ENCODE measurements around the gene SLC7A1. TPM values are rescaled to one million over a fixed set of nuclear protein-coding genes. Genes with fewer than 3 reads are reported as not detected.

The SLC7A1 gene
- total and polyA plus RNA-seq, 2 experiments from 2014 or later: 10.1 to 16.2 TPM

- H3K4me3 ChIP-seq: no peak overlapping the region
- 88% methylated on average over 8 of the region's 8 CpGs for WGBS (ENCODE audit: low lambda C conversion rate, missing lambda C conversion rate)
- no peak for TF ChIP-seq CTCF (IDR thresholded peaks at IDR 0.05; ENCODE audit: poor library complexity)
- TF ChIP-seq EZH2phosphoT487 (IDR thresholded peaks at IDR 0.05; ENCODE audit: low read depth, severe bottlenecking, unreplicated experiment): no peak
- no peak for TF ChIP-seq EZH2 (IDR thresholded peaks at IDR 0.05; ENCODE audit: borderline replicate concordance)
- H4K20me1 ChIP-seq (ENCODE audit: insufficient read depth, poor library complexity, severe bottlenecking): peaks cover 35% of the 10 kb centered on the region
- no peaks in the 10 kb centered on the region for H3K9me3 ChIP-seq (ENCODE audit: low read depth)
- H3K36me3 ChIP-seq (replicated peaks; ENCODE audit: insufficient read depth, low read depth): no peaks in the 10 kb centered on the region
- no peaks in the 10 kb centered on the region for H3K4me1 ChIP-seq (ENCODE audit: insufficient read depth)
- H3K27ac ChIP-seq: no peak overlapping the region
- H2AFZ ChIP-seq: no peak overlapping the region
- no peak overlapping the region for H3K4me2 ChIP-seq
- H3K27me3 ChIP-seq: no peaks in the 10 kb centered on the region
- no peak for DNase-seq (ENCODE audit: low spot score)
- no peaks in the 10 kb centered on the region for H3K9me2 ChIP-seq (replicated peaks; ENCODE audit: insufficient read depth)
- peaks cover 79% of the 10 kb centered on the region for H3K79me2 ChIP-seq
Observed at GRCh38 chr13:29579094-29579493, 16.4 kb downstream of the SLC7A1 start.

DNA sequence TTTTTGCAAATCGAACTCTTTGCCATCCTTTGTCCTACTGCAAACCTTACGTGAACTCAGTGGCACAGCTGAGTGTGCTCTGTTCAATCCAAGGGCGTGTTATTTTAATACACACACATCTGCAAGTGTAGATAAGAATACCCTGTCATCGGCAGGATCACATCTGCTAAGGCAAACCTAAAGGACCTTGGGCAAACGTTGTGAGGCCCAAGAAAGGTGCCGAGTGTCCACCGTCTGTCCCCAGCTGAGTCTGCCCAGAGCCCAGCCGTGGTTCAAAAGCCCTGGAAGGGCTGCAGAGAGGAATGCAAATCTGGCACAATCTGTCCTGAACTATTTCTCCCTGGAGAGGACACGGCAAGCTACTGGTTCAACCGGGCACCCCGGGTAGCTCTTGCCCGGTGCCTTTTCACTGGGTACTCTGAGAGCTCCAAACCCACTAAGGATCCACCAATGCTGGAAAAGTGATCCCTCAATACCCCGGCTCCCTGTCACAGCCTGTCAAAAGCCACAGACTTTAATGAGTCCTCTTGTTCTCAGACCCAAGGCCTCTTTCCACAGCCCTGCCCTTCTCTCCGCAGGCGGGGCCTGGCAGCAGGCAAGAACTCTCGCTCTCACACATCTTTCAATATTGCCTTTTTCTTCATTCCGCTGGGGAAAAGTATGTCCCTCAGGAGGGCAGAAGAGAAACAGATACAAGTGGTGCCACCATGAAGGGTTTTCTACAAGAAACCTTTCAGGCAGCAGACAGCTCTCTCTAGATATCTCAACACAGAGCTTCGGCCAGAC, 17.0 kb downstream of the SLC7A1 start:
- Histone ChIP-seq H3K9me2 (replicated peaks; ENCODE audit: insufficient read depth) (no peaks in the 10 kb centered on the region), H2AFZ (no peak overlapping the region), H4K20me1 (ENCODE audit: insufficient read depth, poor library complexity, severe bottlenecking) (peaks cover 34% of the 10 kb centered on the region), H3K27ac (no peak overlapping the region), H3K9me3 (ENCODE audit: low read depth) (no peaks in the 10 kb centered on the region), H3K4me1 (ENCODE audit: insufficient read depth) (no peaks in the 10 kb centered on the region), H3K4me3 (no peak overlapping the region), H3K27me3 (no peaks in the 10 kb centered on the region), H3K4me2 (no peak overlapping the region), H3K36me3 (replicated peaks; ENCODE audit: insufficient read depth, low read depth) (no peaks in the 10 kb centered on the region), H3K79me2 (peaks cover 79% of the 10 kb centered on the region)
- TF ChIP-seq EZH2phosphoT487 (IDR thresholded peaks at IDR 0.05; ENCODE audit: low read depth, severe bottlenecking, unreplicated experiment): no peak
- TF ChIP-seq CTCF (IDR thresholded peaks at IDR 0.05; ENCODE audit: poor library complexity): no peak
- no peak for TF ChIP-seq EZH2 (IDR thresholded peaks at IDR 0.05; ENCODE audit: borderline replicate concordance)
- WGBS (ENCODE audit: low lambda C conversion rate, missing lambda C conversion rate): 85% methylated on average over 18 of the region's 18 CpGs
- no peak for DNase-seq (ENCODE audit: low spot score)

- no peaks in the 10 kb centered on the region for H3K36me3 ChIP-seq (replicated peaks; ENCODE audit: insufficient read depth, low read depth)
- no peak overlapping the region for H2AFZ ChIP-seq
- H3K4me3 ChIP-seq: no peak overlapping the region
- peaks cover 33% of the 10 kb centered on the region for H4K20me1 ChIP-seq (ENCODE audit: insufficient read depth, poor library complexity, severe bottlenecking)
- no peaks in the 10 kb centered on the region for H3K4me1 ChIP-seq (ENCODE audit: insufficient read depth)
- no peak for DNase-seq (ENCODE audit: low spot score)
- no peaks in the 10 kb centered on the region for H3K27me3 ChIP-seq
- H3K27ac ChIP-seq: no peak overlapping the region
- no peaks in the 10 kb centered on the region for H3K9me2 ChIP-seq (replicated peaks; ENCODE audit: insufficient read depth)
- H3K9me3 ChIP-seq (ENCODE audit: low read depth): no peaks in the 10 kb centered on the region
- H3K79me2 ChIP-seq: peaks cover 77% of the 10 kb centered on the region
- no peak overlapping the region for H3K4me2 ChIP-seq
- TF ChIP-seq EZH2 (IDR thresholded peaks at IDR 0.05; ENCODE audit: borderline replicate concordance) (no peak), CTCF (IDR thresholded peaks at IDR 0.05; ENCODE audit: poor library complexity) (no peak)
- 95% methylated on average over 18 of the region's 18 CpGs for WGBS (ENCODE audit: low lambda C conversion rate, missing lambda C conversion rate)
Observed at GRCh38 chr13:29577136-29578051, 18.1 kb downstream of the SLC7A1 start.

Measured in hepatocyte (in vitro differentiated cells).